Measurements from ENCODE around the gene PICALM.

- TF ChIP-seq CTCF (IDR thresholded peaks at IDR 0.05; ENCODE audit: control extremely low read depth in 1 of 3, insufficient read depth in 1 of 3, low read depth in 1 of 3, low read length in 3 of 3) = no peak
- no peak for TF ChIP-seq CREB1 (IDR thresholded peaks at IDR 0.05)
- no peak for TF ChIP-seq POLR2AphosphoS5 (IDR thresholded peaks at IDR 0.05; ENCODE audit: low read depth, low read length)
Observed at GRCh38 chr11:85914425-85914824, 154.5 kb downstream of the PICALM start.

Measured in H1 (cell line).